Mammary epithelial cell (primary cell): Measurements from ENCODE around the gene P2RY8.

Experiments used
- CTCF ChIP-seq, 2 donors: IDR thresholded peaks in 1 of 2; conservative IDR thresholded peaks in 1 of 2; 2 replicates each; pipeline ENCODE4 v1.5.1; 2011 to 2012; ENCODE audit warnings: inconsistent platforms in 2 of 2, low read length in 2 of 2, mild to moderate bottlenecking in 2 of 2, control low read depth in 1 of 2, low read depth in 1 of 2; ENCODE audit not compliant: insufficient read depth in 1 of 2; ENCODE audit errors: extremely low read depth in 1 of 2
- EZH2 ChIP-seq: IDR thresholded peaks from 2 replicates; pipeline ENCODE4 v1.6.1; 2012; ENCODE audit warnings: low read length, inconsistent platforms, borderline replicate concordance

DNA sequence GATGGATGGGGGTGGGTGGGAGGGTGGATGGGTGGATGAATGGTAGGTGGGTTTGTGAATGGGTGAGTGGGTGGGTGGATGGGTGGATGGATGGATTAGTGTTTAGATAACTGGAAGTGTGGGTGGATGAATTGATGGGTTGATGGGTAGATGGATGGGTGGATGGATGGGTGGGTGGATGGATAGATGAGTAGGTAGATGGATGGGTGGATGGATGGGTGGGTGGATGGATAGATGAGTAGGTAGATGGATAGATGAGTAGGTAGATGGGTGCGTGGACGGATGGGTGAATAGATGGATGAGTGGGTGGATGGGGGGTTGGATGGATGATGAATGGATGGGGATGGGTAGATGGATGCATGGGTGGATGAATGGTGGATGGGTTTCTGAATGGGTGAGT is 64.0 kb downstream of the P2RY8 start:
- TF ChIP-seq CTCF (conservative IDR thresholded peaks at IDR 0.05 in 1 of 2, IDR thresholded peaks at IDR 0.05 in 1 of 2; ENCODE audit: extremely low read depth in 1 of 2, insufficient read depth in 1 of 2, low read depth in 1 of 2, low read length in 2 of 2) (no peak), EZH2 (no peak)
